HEK293 (cell line): ENCODE measurements around the gene A1CF.

ENCODE experiments used
- CTCF ChIA-PET: fragments of 350-600 bp; formaldehyde crosslinking; extraction: SDS; loops from one replicate; lab custom pipeline; 2021; ENCODE audit warnings: antibody characterized with exemption; lab: Yijun Ruan, JAX
- POLR2A ChIA-PET: fragments of 300-600 bp; formaldehyde crosslinking; extraction: SDS; loops from one replicate; lab custom pipeline; 2020; ENCODE audit warnings: antibody characterized with exemption, inconsistent platforms; lab: Yijun Ruan, JAX
- H3K27ac ChIP-seq: fragments of 200-500 bp; sonication (Bioruptor generic); 2 replicates; pipeline ENCODE4 v1.5.1; 2014; ENCODE audit warnings: low read depth, low read length, control low read depth, inconsistent platforms; ENCODE audit errors: extremely low read depth
- H3K36me3 ChIP-seq, 2 experiments: fragments of 200-500 bp in 1 of 2; sonication (Bioruptor generic) in 1 of 2; 1 replicate in 1 of 2; 2 replicates in 1 of 2; pipeline ENCODE4 v1.5.1; 2014 to 2017; ENCODE audit warnings: inconsistent platforms in 2 of 2, low read length in 2 of 2; ENCODE audit not compliant: control insufficient read depth in 2 of 2, insufficient read depth in 1 of 2
- H3K4me1 ChIP-seq: fragments of 200-500 bp; sonication (Bioruptor generic); 2 replicates; pipeline ENCODE4 v1.5.1; 2014; ENCODE audit warnings: mild to moderate bottlenecking, low read length, inconsistent platforms; ENCODE audit not compliant: control insufficient read depth, insufficient read depth
- H3K4me3 ChIP-seq: 2 replicates; pipeline ENCODE4 v1.5.1; 2011; ENCODE audit warnings: low read depth, mild to moderate bottlenecking, control low read depth, low read length, moderate library complexity
- H3K9me3 ChIP-seq: fragments of 200-500 bp; sonication (Bioruptor generic); 2 replicates; pipeline ENCODE4 v1.5.1; 2014; ENCODE audit warnings: low read depth, low read length, inconsistent platforms; ENCODE audit not compliant: control insufficient read depth, insufficient read depth
- EGR2 ChIP-seq: fragments of 450-650 bp; formaldehyde crosslinking; IDR thresholded peaks from 2 replicates; pipeline ENCODE4 v1.5.1; 2016; ENCODE audit warnings: low read depth, missing biosample characterization, missing genetic modification characterization
- GLI4 ChIP-seq: fragments of 450-650 bp; formaldehyde crosslinking; IDR thresholded peaks from 2 replicates; pipeline ENCODE4 v1.5.1; 2016; ENCODE audit warnings: missing biosample characterization, missing genetic modification characterization
- OSR2 ChIP-seq: fragments of 450-650 bp; formaldehyde crosslinking; IDR thresholded peaks from 2 replicates; pipeline ENCODE4 v1.5.1; 2016; ENCODE audit warnings: missing biosample characterization, missing genetic modification characterization
- SALL2 ChIP-seq: fragments of 450-650 bp; formaldehyde crosslinking; IDR thresholded peaks from 2 replicates; pipeline ENCODE4 v1.5.0; 2017; ENCODE audit warnings: missing biosample characterization, mild to moderate bottlenecking, missing genetic modification characterization, borderline replicate concordance
- TCF7L2 ChIP-seq: IDR thresholded peaks from 2 replicates; pipeline ENCODE4 v1.6.1; 2011; ENCODE audit warnings: low read depth, mild to moderate bottlenecking, inconsistent platforms, low read length, moderate library complexity, borderline replicate concordance
- WT1 ChIP-seq: fragments of 450-650 bp; formaldehyde crosslinking; IDR thresholded peaks from 2 replicates; pipeline ENCODE4 v1.5.1; 2016; ENCODE audit warnings: missing biosample characterization, missing genetic modification characterization
- ZBTB11 ChIP-seq: fragments of 450-650 bp; formaldehyde crosslinking; conservative IDR thresholded peaks from 2 replicates; pipeline ENCODE4 v1.5.1; 2016; ENCODE audit warnings: low read depth, missing biosample characterization, missing genetic modification characterization
- ZBTB21 ChIP-seq: fragments of 450-650 bp; formaldehyde crosslinking; IDR thresholded peaks from 2 replicates; pipeline ENCODE4 v1.5.1; 2017; ENCODE audit warnings: missing biosample characterization, missing genetic modification characterization
- ZBTB6 ChIP-seq: fragments of 450-650 bp; formaldehyde crosslinking; IDR thresholded peaks from 2 replicates; pipeline ENCODE4 v1.5.1; 2017; ENCODE audit warnings: missing biosample characterization, missing genetic modification characterization
- ZNF175 ChIP-seq: fragments of 450-650 bp; formaldehyde crosslinking; IDR thresholded peaks from 2 replicates; pipeline ENCODE4 v1.5.1; 2016; ENCODE audit warnings: missing biosample characterization, missing genetic modification characterization
- ZNF202 ChIP-seq: fragments of 450-650 bp; formaldehyde crosslinking; IDR thresholded peaks from 2 replicates; pipeline ENCODE4 v1.5.1; 2016; ENCODE audit warnings: missing biosample characterization, missing genetic modification characterization, borderline replicate concordance
- ZNF211 ChIP-seq: fragments of 450-650 bp; formaldehyde crosslinking; IDR thresholded peaks from 2 replicates; pipeline ENCODE4 v1.5.1; 2016; ENCODE audit warnings: low read depth, missing biosample characterization, missing genetic modification characterization
- ZNF292 ChIP-seq: fragments of 450-650 bp; formaldehyde crosslinking; IDR thresholded peaks from 2 replicates; pipeline ENCODE4 v1.5.1; 2016; ENCODE audit warnings: low read depth, missing biosample characterization, missing genetic modification characterization, borderline replicate concordance
- ZNF324 ChIP-seq: fragments of 450-650 bp; formaldehyde crosslinking; IDR thresholded peaks from 2 replicates; pipeline ENCODE4 v1.5.1; 2016; ENCODE audit warnings: missing biosample characterization, missing genetic modification characterization
- ZNF391 ChIP-seq: fragments of 450-650 bp; formaldehyde crosslinking; IDR thresholded peaks from 2 replicates; pipeline ENCODE4 v1.5.1; 2016; ENCODE audit warnings: low read depth, missing biosample characterization, missing genetic modification characterization, borderline replicate concordance
- ZNF433 ChIP-seq: fragments of 450-650 bp; formaldehyde crosslinking; IDR thresholded peaks from 2 replicates; pipeline ENCODE4 v1.5.1; 2016; ENCODE audit warnings: missing biosample characterization, missing genetic modification characterization, low read depth
- ZNF514 ChIP-seq: fragments of 450-650 bp; formaldehyde crosslinking; IDR thresholded peaks from 2 replicates; pipeline ENCODE4 v1.5.1; 2016; ENCODE audit warnings: missing biosample characterization, missing genetic modification characterization
- ZNF529 ChIP-seq: fragments of 450-650 bp; formaldehyde crosslinking; IDR thresholded peaks from 2 replicates; pipeline ENCODE4 v1.5.1; 2017; ENCODE audit warnings: missing genetic modification characterization, missing biosample characterization; ENCODE audit not compliant: insufficient replicate concordance
- ZNF548 ChIP-seq: fragments of 450-650 bp; formaldehyde crosslinking; IDR thresholded peaks from 2 replicates; pipeline ENCODE4 v1.5.1; 2016; ENCODE audit warnings: missing biosample characterization, missing genetic modification characterization
- ZNF626 ChIP-seq: fragments of 450-650 bp; sonication (Bioruptor Pico); formaldehyde crosslinking; IDR thresholded peaks from 2 replicates; pipeline ENCODE4 v1.5.1; 2018; ENCODE audit warnings: missing biosample characterization, missing genetic modification characterization, inconsistent platforms
- ZNF670 ChIP-seq: fragments of 450-650 bp; formaldehyde crosslinking; IDR thresholded peaks from 2 replicates; pipeline ENCODE4 v1.5.1; 2016; ENCODE audit warnings: missing biosample characterization, missing genetic modification characterization, low read depth
- ZSCAN23 ChIP-seq: fragments of 450-650 bp; formaldehyde crosslinking; IDR thresholded peaks from 2 replicates; pipeline ENCODE4 v1.5.1; 2016; ENCODE audit warnings: missing biosample characterization, missing genetic modification characterization
- TF ChIP-seq, protein P1 (sequence below): fragments of 450-650 bp; formaldehyde crosslinking; IDR thresholded peaks from 2 replicates; pipeline ENCODE4 v1.5.1; 2016; ENCODE audit warnings: missing biosample characterization, missing genetic modification characterization
- TF ChIP-seq, protein P2 (sequence below): fragments of 450-650 bp; formaldehyde crosslinking; IDR thresholded peaks from 2 replicates; pipeline ENCODE4 v1.5.1; 2017; ENCODE audit warnings: missing biosample characterization, mild to moderate bottlenecking, missing genetic modification characterization, moderate library complexity

A1CF gene

GRCh38 chr10:50832171-50832751 is 53.2 kb downstream of the A1CF start:
- H3K4me3 ChIP-seq = no peak overlapping the region
- TF ChIP-seq ZNF391 (tag by site-specific recombination) = no peak
- no peak for TF ChIP-seq ZNF292
- no peak for TF ChIP-seq ZBTB6 (tag by site-specific recombination)
- TF ChIP-seq ZNF202 (tag by site-specific recombination) = no peak
- no peak for TF ChIP-seq ZNF514 (tag by site-specific recombination)
- no peak for TF ChIP-seq ZBTB21 (tag by site-specific recombination)
- no peak for TF ChIP-seq WT1 (tag by site-specific recombination)
- no peak for TF ChIP-seq ZNF324 (tag by site-specific recombination)
- no peak for TF ChIP-seq TCF7L2
- TF ChIP-seq SALL2 (tag by site-specific recombination) = no peak
- TF ChIP-seq ZNF548 (tag by site-specific recombination) = no peak
- TF ChIP-seq ZSCAN23 (tag by site-specific recombination) = no peak
- TF ChIP-seq, protein P1, sequence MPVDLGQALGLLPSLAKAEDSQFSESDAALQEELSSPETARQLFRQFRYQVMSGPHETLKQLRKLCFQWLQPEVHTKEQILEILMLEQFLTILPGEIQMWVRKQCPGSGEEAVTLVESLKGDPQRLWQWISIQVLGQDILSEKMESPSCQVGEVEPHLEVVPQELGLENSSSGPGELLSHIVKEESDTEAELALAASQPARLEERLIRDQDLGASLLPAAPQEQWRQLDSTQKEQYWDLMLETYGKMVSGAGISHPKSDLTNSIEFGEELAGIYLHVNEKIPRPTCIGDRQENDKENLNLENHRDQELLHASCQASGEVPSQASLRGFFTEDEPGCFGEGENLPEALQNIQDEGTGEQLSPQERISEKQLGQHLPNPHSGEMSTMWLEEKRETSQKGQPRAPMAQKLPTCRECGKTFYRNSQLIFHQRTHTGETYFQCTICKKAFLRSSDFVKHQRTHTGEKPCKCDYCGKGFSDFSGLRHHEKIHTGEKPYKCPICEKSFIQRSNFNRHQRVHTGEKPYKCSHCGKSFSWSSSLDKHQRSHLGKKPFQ = no peak
- no peak for TF ChIP-seq ZNF670 (tag by site-specific recombination)
- TF ChIP-seq, all 188 proteins: peak for 0
- no peaks in the 10 kb centered on the region for H3K36me3 ChIP-seq
- no peaks in the 10 kb centered on the region for H3K9me3 ChIP-seq
- no peak overlapping the region for H3K27ac ChIP-seq
- H3K4me1 ChIP-seq = no peaks in the 10 kb centered on the region
- CTCF ChIA-PET = no interaction called here
- POLR2A ChIA-PET = no interaction called here

GRCh38 chr10:50830066-50830465 is 55.4 kb downstream of the A1CF start:
- no peaks in the 10 kb centered on the region for H3K4me1 ChIP-seq
- no peak overlapping the region for H3K4me3 ChIP-seq
- H3K36me3 ChIP-seq = no peaks in the 10 kb centered on the region
- POLR2A ChIA-PET = no interaction called here
- CTCF ChIA-PET = interaction anchor here (0.6 kb wide), 1 partner anchor 41 kb away, joined by 4 read pairs; no protein-coding TSS in a partner anchor
- H3K9me3 ChIP-seq = no peaks in the 10 kb centered on the region
- no peak overlapping the region for H3K27ac ChIP-seq
- no peak for TF ChIP-seq ZNF211
- TF ChIP-seq ZNF433 = no peak
- TF ChIP-seq ZNF626 (tag by site-specific recombination) = no peak
- TF ChIP-seq ZBTB11 (tag by site-specific recombination) = no peak
- no peak for TF ChIP-seq EGR2 (tag by site-specific recombination)
- no peak for TF ChIP-seq ZNF175 (tag by site-specific recombination)
- no peak for TF ChIP-seq OSR2 (tag by site-specific recombination)
- no peak for TF ChIP-seq ZNF202 (tag by site-specific recombination)
- TF ChIP-seq, protein P2, sequence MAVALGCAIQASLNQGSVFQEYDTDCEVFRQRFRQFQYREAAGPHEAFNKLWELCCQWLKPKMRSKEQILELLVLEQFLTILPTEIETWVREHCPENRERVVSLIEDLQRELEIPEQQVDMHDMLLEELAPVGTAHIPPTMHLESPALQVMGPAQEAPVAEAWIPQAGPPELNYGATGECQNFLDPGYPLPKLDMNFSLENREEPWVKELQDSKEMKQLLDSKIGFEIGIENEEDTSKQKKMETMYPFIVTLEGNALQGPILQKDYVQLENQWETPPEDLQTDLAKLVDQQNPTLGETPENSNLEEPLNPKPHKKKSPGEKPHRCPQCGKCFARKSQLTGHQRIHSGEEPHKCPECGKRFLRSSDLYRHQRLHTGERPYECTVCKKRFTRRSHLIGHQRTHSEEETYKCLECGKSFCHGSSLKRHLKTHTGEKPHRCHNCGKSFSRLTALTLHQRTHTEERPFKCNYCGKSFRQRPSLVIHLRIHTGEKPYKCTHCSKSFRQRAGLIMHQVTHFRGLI (tag by site-specific recombination) = no peak
- TF ChIP-seq GLI4 (tag by site-specific recombination) = no peak
- TF ChIP-seq ZNF529 (tag by site-specific recombination) = no peak
